Endothelial cell of umbilical vein (primary cell): ENCODE results near the gene PSMD13. TPM values are rescaled to one million over a fixed set of nuclear protein-coding genes. Genes with fewer than 3 reads are reported as not detected.
A peak's percentile ranks its signal among the peaks of the same experiment; 100 is the strongest.

ENCODE experiments used
- BruUV-seq: library from RNA; stranded (reverse); fragments of 400-500 nt; replicated peaks from 2 replicates; lab custom pipeline; 2021; lab: Mats Ljungman, UMichigan
- CTCF ChIA-PET: fragments of 300-600, 350-600 bp; sonication (Branson Sonifier 250); formaldehyde crosslinking; loops from one replicate; lab custom pipeline; 2021; ENCODE audit warnings: antibody characterized with exemption, inconsistent platforms; lab: Charles Lee
- POLR2A ChIA-PET: fragments of 300-600, 350-600 bp; sonication (Branson Sonifier 250); formaldehyde crosslinking; loops from one replicate; lab custom pipeline; 2021; ENCODE audit warnings: antibody characterized with exemption, inconsistent platforms; lab: Charles Lee
- DNase-seq: peaks from one replicate; pipeline ENCODE4 v3.0.0-alpha.2; 2011; ENCODE audit warnings: low read depth, low spot score
- FAIRE-seq: peaks from 2 replicates; lab custom pipeline; 2011; peaks lifted over from hg19 to GRCh38; lab: Jason Lieb, UNC
- H2AFZ ChIP-seq: 2 replicates; pipeline ENCODE4 v1.6.0; 2012; ENCODE audit warnings: low read depth, low read length, control low read depth, inconsistent platforms
- H3K27ac ChIP-seq: 2 replicates; pipeline ENCODE4 v1.5.1; 2011; ENCODE audit warnings: low read depth, mild to moderate bottlenecking, control low read depth, low read length, moderate library complexity; ENCODE audit not compliant: insufficient read depth
- H3K27me3 ChIP-seq, 2 experiments: 2 replicates each; pipeline versions ENCODE4 v1.6.0 to v1.6.1; 2011; ENCODE audit warnings: low read length in 2 of 2, mixed read lengths in 1 of 2; ENCODE audit not compliant: control insufficient read depth in 2 of 2, insufficient read depth in 2 of 2
- H3K36me3 ChIP-seq, 2 experiments: 2 replicates in 1 of 2; 3 replicates in 1 of 2; pipeline ENCODE4 v1.5.1; 2011; ENCODE audit warnings: low read length in 2 of 2, mild to moderate bottlenecking in 1 of 2, moderate library complexity in 1 of 2; ENCODE audit not compliant: control insufficient read depth in 2 of 2, insufficient read depth in 2 of 2; ENCODE audit errors: extremely low read depth in 1 of 2
- H3K4me1 ChIP-seq: 3 replicates; pipeline ENCODE4 v1.5.1; 2011; ENCODE audit warnings: mild to moderate bottlenecking, low read length; ENCODE audit not compliant: control insufficient read depth, insufficient read depth; ENCODE audit errors: extremely low read depth
- H3K4me2 ChIP-seq: 2 replicates; pipeline ENCODE4 v1.6.1; 2011; ENCODE audit warnings: low read length, control low read depth, mixed read lengths; ENCODE audit not compliant: insufficient read depth
- H3K4me3 ChIP-seq, 3 experiments: fragments of 200-600 bp in 1 of 3; sonication (generic), shearing (Covaris generic) in 1 of 3; replicated peaks in 1 of 3; 2 replicates each; pipeline ENCODE4 v1.5.1; 2011 to 2016; ENCODE audit warnings: control low read depth in 3 of 3, low read length in 3 of 3, mild to moderate bottlenecking in 2 of 3, inconsistent platforms in 1 of 3, low read depth in 1 of 3, moderate library complexity in 1 of 3; ENCODE audit not compliant: insufficient read depth in 1 of 3
- H3K79me2 ChIP-seq: 2 replicates; pipeline ENCODE4 v1.6.0; 2012; ENCODE audit warnings: low read length, inconsistent platforms; ENCODE audit not compliant: control insufficient read depth, insufficient read depth
- H3K9ac ChIP-seq: replicated peaks from 2 replicates; pipeline ENCODE3; 2011; ENCODE audit warnings: low read length, control low read depth; ENCODE audit not compliant: insufficient read depth; ENCODE audit errors: extremely low read depth
- H3K9me1 ChIP-seq: replicated peaks from 3 replicates; pipeline ENCODE4 v1.6.0; 2011; ENCODE audit warnings: mild to moderate bottlenecking, low read length; ENCODE audit not compliant: control insufficient read depth, insufficient read depth; ENCODE audit errors: extremely low read depth
- H3K9me3 ChIP-seq: replicated peaks from 2 replicates; pipeline ENCODE4 v1.5.1; 2012; ENCODE audit warnings: low read length, inconsistent platforms; ENCODE audit not compliant: control insufficient read depth, insufficient read depth
- H4K20me1 ChIP-seq: replicated peaks from 2 replicates; pipeline ENCODE3; 2011; ENCODE audit warnings: mild to moderate bottlenecking, low read length; ENCODE audit not compliant: control insufficient read depth, insufficient read depth; ENCODE audit errors: extremely low read depth
- CTCF ChIP-seq, 2 donors: IDR thresholded peaks; 1 replicate in 1 of 2; 2 replicates in 1 of 2; pipeline ENCODE4 v1.5.1; 2011; ENCODE audit warnings: low read length in 2 of 2, mild to moderate bottlenecking in 2 of 2, moderate library complexity in 2 of 2, control low read depth in 1 of 2, inconsistent platforms in 1 of 2, low read depth in 1 of 2; ENCODE audit not compliant: insufficient read depth in 1 of 2; ENCODE audit errors: extremely low read depth in 1 of 2
- EZH2 ChIP-seq: IDR thresholded peaks from 2 replicates; pipeline ENCODE4 v1.6.1; 2012; ENCODE audit warnings: borderline replicate concordance, low read depth, mild to moderate bottlenecking, moderate library complexity, low read length, inconsistent platforms; ENCODE audit not compliant: severe bottlenecking
- FOS ChIP-seq: IDR thresholded peaks from 2 replicates; pipeline ENCODE4 v1.6.1; 2011; ENCODE audit warnings: mild to moderate bottlenecking, low read length, moderate library complexity, borderline replicate concordance; ENCODE audit not compliant: insufficient read depth
- GATA2 ChIP-seq: IDR thresholded peaks from 2 replicates; pipeline ENCODE4 v1.7.0; 2011; ENCODE audit warnings: low read depth, mild to moderate bottlenecking, moderate library complexity, mixed read lengths, low read length; ENCODE audit not compliant: insufficient read length, insufficient read depth
- JUN ChIP-seq: IDR thresholded peaks from 2 replicates; pipeline ENCODE4 v1.6.1; 2011; ENCODE audit warnings: borderline replicate concordance, low read depth; ENCODE audit not compliant: insufficient read length, insufficient read depth
- MYC ChIP-seq: IDR thresholded peaks from one replicate; pipeline ENCODE4 v1.6.1; 2011; ENCODE audit warnings: mild to moderate bottlenecking, low read depth, low read length
- POLR2A ChIP-seq: IDR thresholded peaks from 2 replicates; pipeline ENCODE4 v1.6.1; 2012; ENCODE audit warnings: low read depth, mild to moderate bottlenecking, control low read depth, low read length
- POLR2AphosphoS5 ChIP-seq: IDR thresholded peaks from 2 replicates; pipeline ENCODE4 v1.6.1; 2012; ENCODE audit warnings: low read depth, mild to moderate bottlenecking, control low read depth, low read length, moderate library complexity; ENCODE audit not compliant: insufficient read depth
- dilution Hi-C: fragments of 300-500 bp; cut with MboI; formaldehyde crosslinking; loops from one replicate; pipeline ENCODE4 v1.15.0; 2019; ENCODE audit warnings: low sequenced_read_pairs; ENCODE audit not compliant: extremely low pct_ligation_motif_present
- intact Hi-C: fragments of 100-400 bp; cut with micrococcal nuclease; formaldehyde crosslinking; loops from one replicate; pipeline ENCODE4 v1.10.0; 2022
- polyA plus RNA-seq, 4 experiments: library from polyadenylated mRNA; depleted of rRNA in 3 of 4; stranded (reverse) in 3 of 4; unstranded in 1 of 4; fragments of >200 nt; gene quantifications; 2 replicates each; pipeline versions ENCODE4 v1.2.1 to v1.2.3, GENCODE V29; 2011 to 2012; ENCODE audit warnings: missing spikeins in 1 of 4
- total RNA-seq: library from RNA; stranded (reverse); gene quantifications from 2 replicates; pipeline ENCODE4 v1.2.3, GENCODE V29; 2021
- TF ChIP-seq, protein P1 (sequence below): IDR thresholded peaks from 2 replicates; pipeline ENCODE4 v1.6.1; 2011; ENCODE audit not compliant: insufficient read depth, insufficient read length

PSMD13 gene
- total and polyA plus RNA-seq, 2 donors (not counting 3 experiments of a cell fraction or from before 2014, with no cell fraction given), result 168 to 214 TPM

- Histone ChIP-seq H3K27ac (no peak overlapping the region), H3K27me3 (no peaks in the 10 kb centered on the region), H4K20me1 (no peaks in the 10 kb centered on the region), H3K4me3 (no peak overlapping the region), H3K36me3 (peaks cover 0 to 8% of the 10 kb centered on the region in 2 experiments), H3K4me1 (no peaks in the 10 kb centered on the region), H3K79me2 (no peaks in the 10 kb centered on the region), H3K9ac (no peak overlapping the region), H3K9me3 (no peaks in the 10 kb centered on the region), H2AFZ (no peak overlapping the region), H3K4me2 (no peak overlapping the region), H3K9me1 (no peaks in the 10 kb centered on the region)
- dilution Hi-C loops, result no loop called here
- intact Hi-C loops, result no loop called here
- BruUV-seq, result TSS peak; percentile 12
- TF ChIP-seq, protein P1, sequence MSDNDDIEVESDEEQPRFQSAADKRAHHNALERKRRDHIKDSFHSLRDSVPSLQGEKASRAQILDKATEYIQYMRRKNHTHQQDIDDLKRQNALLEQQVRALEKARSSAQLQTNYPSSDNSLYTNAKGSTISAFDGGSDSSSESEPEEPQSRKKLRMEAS, result no peak
- TF ChIP-seq CTCF (IDR thresholded peaks at IDR 0.05; ENCODE audit: extremely low read depth in 1 of 2, insufficient read depth in 1 of 2, low read depth in 1 of 2, low read length in 2 of 2) (no peak), FOS (no peak), POLR2A (no peak), MYC (no peak), POLR2AphosphoS5 (no peak), JUN (no peak), EZH2 (no peak), GATA2 (no peak)
- ChIA-PET CTCF (no interaction called here), POLR2A (no interaction called here)
- FAIRE-seq, result no peak
- DNase-seq, result no peak
Measured at GRCh38 chr11:294780-295179, 58.0 kb downstream of the PSMD13 start.
